Loucy (cell line): ENCODE data around the gene PSMA1.

Experiments
- EZH2phosphoT487 ChIP-seq: fragments of 200-600 bp; IDR thresholded peaks from 2 replicates; pipeline ENCODE4 v1.6.1; 2018; ENCODE audit warnings: antibody characterized with exemption, mild to moderate bottlenecking, moderate library complexity, borderline replicate concordance
- TF ChIP-seq, protein P1 (sequence below): fragments of 200-600 bp; sonication (generic); conservative IDR thresholded peaks from 2 replicates; pipeline ENCODE4 v1.5.1; 2014; ENCODE audit warnings: mild to moderate bottlenecking, antibody characterized with exemption, low read length

GRCh38 chr11:14538271-14538925, 18.2 kb upstream of the PSMA1 start:
- TF ChIP-seq, protein P1, sequence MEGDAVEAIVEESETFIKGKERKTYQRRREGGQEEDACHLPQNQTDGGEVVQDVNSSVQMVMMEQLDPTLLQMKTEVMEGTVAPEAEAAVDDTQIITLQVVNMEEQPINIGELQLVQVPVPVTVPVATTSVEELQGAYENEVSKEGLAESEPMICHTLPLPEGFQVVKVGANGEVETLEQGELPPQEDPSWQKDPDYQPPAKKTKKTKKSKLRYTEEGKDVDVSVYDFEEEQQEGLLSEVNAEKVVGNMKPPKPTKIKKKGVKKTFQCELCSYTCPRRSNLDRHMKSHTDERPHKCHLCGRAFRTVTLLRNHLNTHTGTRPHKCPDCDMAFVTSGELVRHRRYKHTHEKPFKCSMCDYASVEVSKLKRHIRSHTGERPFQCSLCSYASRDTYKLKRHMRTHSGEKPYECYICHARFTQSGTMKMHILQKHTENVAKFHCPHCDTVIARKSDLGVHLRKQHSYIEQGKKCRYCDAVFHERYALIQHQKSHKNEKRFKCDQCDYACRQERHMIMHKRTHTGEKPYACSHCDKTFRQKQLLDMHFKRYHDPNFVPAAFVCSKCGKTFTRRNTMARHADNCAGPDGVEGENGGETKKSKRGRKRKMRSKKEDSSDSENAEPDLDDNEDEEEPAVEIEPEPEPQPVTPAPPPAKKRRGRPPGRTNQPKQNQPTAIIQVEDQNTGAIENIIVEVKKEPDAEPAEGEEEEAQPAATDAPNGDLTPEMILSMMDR: no peak
- no peak for TF ChIP-seq EZH2phosphoT487
